ENCODE results near the gene ADRA2A. TPM values are rescaled to one million over a fixed set of nuclear protein-coding genes. Genes with fewer than 3 reads are reported as not detected.

ADRA2A gene
- total RNA-seq, 4 donors from 2014 or later: 0.42 to 3.8 (median 3.6) TPM

DNA sequence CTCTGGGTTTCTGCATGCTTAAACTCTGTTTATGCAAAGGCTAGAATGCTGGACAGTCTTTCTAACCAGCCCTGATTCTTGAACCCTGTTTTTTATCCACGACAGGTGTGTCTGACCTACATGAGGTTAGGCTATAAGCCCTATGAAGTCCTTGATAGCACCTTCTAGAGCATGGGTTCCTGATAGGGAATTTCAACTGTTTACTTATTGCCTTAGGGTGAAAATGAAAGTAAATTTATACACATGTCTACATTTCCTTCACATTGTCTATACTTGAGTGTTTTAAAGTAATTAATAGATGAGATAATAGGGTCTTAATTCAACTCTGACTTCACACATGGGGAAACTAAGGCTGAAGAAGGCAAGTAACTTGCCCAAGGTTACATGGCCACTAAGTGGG is 35.5 kb downstream of the ADRA2A start:
- DNase-seq (ENCODE audit: extremely low spot score): no peak
- WGBS: 89% methylated on average over 1 of the region's 1 CpG
- no peaks in the 10 kb centered on the region for H3K4me1 ChIP-seq
- TF ChIP-seq, protein P1, sequence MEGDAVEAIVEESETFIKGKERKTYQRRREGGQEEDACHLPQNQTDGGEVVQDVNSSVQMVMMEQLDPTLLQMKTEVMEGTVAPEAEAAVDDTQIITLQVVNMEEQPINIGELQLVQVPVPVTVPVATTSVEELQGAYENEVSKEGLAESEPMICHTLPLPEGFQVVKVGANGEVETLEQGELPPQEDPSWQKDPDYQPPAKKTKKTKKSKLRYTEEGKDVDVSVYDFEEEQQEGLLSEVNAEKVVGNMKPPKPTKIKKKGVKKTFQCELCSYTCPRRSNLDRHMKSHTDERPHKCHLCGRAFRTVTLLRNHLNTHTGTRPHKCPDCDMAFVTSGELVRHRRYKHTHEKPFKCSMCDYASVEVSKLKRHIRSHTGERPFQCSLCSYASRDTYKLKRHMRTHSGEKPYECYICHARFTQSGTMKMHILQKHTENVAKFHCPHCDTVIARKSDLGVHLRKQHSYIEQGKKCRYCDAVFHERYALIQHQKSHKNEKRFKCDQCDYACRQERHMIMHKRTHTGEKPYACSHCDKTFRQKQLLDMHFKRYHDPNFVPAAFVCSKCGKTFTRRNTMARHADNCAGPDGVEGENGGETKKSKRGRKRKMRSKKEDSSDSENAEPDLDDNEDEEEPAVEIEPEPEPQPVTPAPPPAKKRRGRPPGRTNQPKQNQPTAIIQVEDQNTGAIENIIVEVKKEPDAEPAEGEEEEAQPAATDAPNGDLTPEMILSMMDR (IDR thresholded peaks at IDR 0.05): no peak
- TF ChIP-seq POLR2AphosphoS5 (IDR thresholded peaks at IDR 0.05) (no peak), EP300 (IDR thresholded peaks at IDR 0.05) (no peak), POLR2A (IDR thresholded peaks at IDR 0.05; ENCODE audit: low read depth) (no peak)
- no peaks in the 10 kb centered on the region for H3K36me3 ChIP-seq
- H3K27ac ChIP-seq (replicated peaks in 1 of 4): no peak overlapping the region
- no peaks in the 10 kb centered on the region for H3K27me3 ChIP-seq
- H3K9me3 ChIP-seq: no peaks in the 10 kb centered on the region
- H3K4me3 ChIP-seq: no peak overlapping the region
- intact Hi-C loops (cut with DNase I): no loop called here

DNA sequence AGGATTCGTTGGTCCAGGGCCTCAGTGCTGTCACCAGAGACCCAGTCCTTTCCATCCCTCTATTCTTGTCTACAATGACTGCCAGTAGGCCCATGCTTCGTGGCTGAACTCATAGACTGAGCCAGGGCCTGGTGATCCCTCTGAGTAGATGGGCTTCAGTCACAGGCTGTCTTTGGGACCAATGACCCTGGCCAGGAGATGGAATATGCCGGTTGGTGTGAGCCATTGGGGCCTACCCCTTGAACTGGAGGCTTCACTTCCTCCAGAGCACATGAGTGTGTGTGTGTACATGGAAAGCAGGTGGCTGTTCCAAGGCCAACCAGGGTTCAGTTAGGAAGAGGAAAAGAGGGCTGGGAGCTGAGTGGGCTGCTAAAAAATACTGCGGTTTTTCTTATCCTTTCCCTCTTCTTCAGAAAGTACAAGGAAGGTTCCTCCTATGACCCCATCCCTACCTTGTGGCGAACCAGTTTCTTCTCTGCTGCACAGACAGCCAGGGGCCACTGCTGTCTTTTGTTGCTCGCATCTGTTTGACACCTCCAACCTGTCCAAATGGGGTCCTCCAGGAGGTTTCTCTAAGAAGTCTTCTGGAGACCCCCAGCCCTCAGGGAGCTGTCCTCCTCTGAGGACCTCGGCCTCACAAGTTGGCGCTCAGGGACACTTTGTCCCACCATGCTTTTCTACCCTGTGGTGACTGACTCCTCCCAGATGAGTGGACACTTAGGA is 36.6 kb downstream of the ADRA2A start:
- WGBS: 91% methylated on average over 7 of the region's 8 CpGs
- H3K36me3 ChIP-seq: no peaks in the 10 kb centered on the region
- no peaks in the 10 kb centered on the region for H3K27me3 ChIP-seq
- no peak for DNase-seq (ENCODE audit: extremely low spot score)
- H3K4me3 ChIP-seq: no peak overlapping the region
- H3K9me3 ChIP-seq: no peaks in the 10 kb centered on the region
- intact Hi-C loops (cut with DNase I): no loop called here
- no peaks in the 10 kb centered on the region for H3K4me1 ChIP-seq
- TF ChIP-seq, protein P1 (IDR thresholded peaks at IDR 0.05): no peak
- no peak for TF ChIP-seq POLR2AphosphoS5 (IDR thresholded peaks at IDR 0.05)
- no peak for TF ChIP-seq EP300 (IDR thresholded peaks at IDR 0.05)
- no peak for TF ChIP-seq POLR2A (IDR thresholded peaks at IDR 0.05; ENCODE audit: low read depth)
- H3K27ac ChIP-seq (replicated peaks in 1 of 4): no peak overlapping the region

DNA sequence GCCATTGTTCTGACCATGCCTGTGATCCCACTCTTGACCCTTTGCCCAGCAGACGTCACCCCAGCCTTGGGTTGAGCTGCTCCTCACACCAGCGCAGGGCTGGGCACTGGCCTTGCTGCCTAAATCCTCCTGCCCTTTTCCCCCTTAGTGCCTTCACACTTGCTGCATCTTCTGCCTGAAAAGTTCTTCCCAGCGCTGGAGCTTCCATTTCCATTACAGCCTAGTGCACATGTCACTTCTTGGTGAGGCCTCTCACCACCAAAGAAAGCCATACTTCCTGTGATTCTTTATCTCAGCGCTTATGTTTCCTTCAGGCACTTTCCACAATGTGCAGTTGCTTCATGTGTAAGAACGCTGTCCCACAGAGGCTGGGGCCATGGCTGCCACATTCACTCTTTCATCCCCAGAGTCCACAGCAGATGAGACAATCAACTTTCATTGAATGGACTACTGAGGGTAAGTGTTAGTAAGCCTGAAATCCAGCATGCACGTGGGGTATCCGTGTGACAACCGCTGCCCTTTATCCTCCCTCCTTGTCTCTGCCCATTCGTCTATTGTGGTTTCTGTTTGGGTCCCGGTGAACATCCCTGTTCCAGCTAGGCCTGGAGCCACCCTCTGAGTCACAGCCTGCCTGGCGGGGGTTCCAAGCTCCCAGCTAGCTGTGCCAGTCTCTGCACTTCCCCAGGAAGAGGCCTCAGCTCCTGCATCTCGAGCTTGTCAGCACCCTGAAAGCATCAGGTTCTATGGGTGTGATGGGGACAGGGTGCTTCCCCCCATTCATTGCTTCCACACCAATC is 37.3 kb downstream of the ADRA2A start:
- DNase-seq (ENCODE audit: extremely low spot score): no peak
- H3K4me3 ChIP-seq: no peak overlapping the region
- intact Hi-C loops (cut with DNase I): no loop called here

DNA sequence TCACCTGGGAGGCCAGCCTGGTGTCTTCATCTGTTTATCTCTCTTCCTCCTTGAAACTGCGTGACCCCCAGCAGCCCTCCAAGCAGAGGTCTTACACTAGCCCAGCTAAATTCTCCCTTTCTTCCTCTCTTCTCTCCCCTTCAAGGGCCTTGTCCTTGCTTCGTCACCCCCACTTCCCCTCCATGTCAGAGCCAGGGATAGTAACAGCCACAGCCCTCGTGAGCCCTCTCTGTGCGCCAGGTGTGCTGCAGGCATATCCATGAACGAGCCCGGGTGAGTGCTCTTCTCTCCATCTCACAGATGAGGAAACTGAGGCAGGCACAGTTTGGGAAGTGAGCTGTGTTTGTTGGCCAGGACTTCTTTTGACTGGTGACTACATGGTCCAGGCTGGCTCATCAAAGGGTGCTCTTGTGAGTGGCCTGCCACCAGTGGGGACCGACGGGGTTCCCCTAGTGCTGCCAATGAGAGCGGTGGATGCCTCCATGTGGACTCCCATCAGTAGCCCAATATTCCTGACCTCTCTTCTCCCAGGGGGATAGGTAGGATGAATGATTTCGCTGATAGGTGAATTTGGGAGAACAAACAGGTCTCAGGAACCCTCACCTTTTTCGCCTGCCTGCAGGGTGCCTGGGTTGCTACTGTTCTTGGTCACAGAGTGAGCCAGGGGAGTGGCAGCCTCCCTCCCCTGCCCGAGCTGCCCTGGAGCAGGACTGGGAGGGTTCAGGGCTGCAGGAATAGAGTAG is 38.1 kb downstream of the ADRA2A start:
- no peaks in the 10 kb centered on the region for H3K9me3 ChIP-seq
- 87% methylated on average over 12 of the region's 12 CpGs for WGBS
- intact Hi-C loops (cut with DNase I): no loop called here
- no peaks in the 10 kb centered on the region for H3K4me1 ChIP-seq
- no peaks in the 10 kb centered on the region for H3K27me3 ChIP-seq
- DNase-seq (ENCODE audit: extremely low spot score): no peak
- TF ChIP-seq POLR2A (IDR thresholded peaks at IDR 0.05; ENCODE audit: low read depth) (no peak), POLR2AphosphoS5 (IDR thresholded peaks at IDR 0.05) (no peak), EP300 (IDR thresholded peaks at IDR 0.05) (no peak)
- TF ChIP-seq, protein P1 (IDR thresholded peaks at IDR 0.05): no peak
- H3K27ac ChIP-seq (replicated peaks in 1 of 4): no peak overlapping the region
- H3K4me3 ChIP-seq: no peak overlapping the region
- no peaks in the 10 kb centered on the region for H3K36me3 ChIP-seq

More for the DNA sequence above, 37.3 kb downstream of the ADRA2A start:
- 76% methylated on average over 11 of the region's 12 CpGs for WGBS
- H3K27ac ChIP-seq (replicated peaks in 1 of 4): no peak overlapping the region
- H3K27me3 ChIP-seq: no peaks in the 10 kb centered on the region
- H3K9me3 ChIP-seq: no peaks in the 10 kb centered on the region
- no peaks in the 10 kb centered on the region for H3K36me3 ChIP-seq
- H3K4me1 ChIP-seq: no peaks in the 10 kb centered on the region
- TF ChIP-seq POLR2AphosphoS5 (IDR thresholded peaks at IDR 0.05): no peak
- TF ChIP-seq, protein P1 (IDR thresholded peaks at IDR 0.05): no peak
- no peak for TF ChIP-seq POLR2A (IDR thresholded peaks at IDR 0.05; ENCODE audit: low read depth)
- TF ChIP-seq EP300 (IDR thresholded peaks at IDR 0.05): no peak

Data from esophagus muscularis mucosa (tissue), 4 donors.